GF-D8 (cell line): Measurements from ENCODE around the gene MECR.

Experiments
- DNase-seq: peaks from one replicate; lab custom pipeline; 2025; lab: John Stamatoyannopoulos, UW

The MECR gene

GRCh38 chr1:29255134-29255666, 24.5 kb upstream of the MECR start:
- no peak for DNase-seq

DNA sequence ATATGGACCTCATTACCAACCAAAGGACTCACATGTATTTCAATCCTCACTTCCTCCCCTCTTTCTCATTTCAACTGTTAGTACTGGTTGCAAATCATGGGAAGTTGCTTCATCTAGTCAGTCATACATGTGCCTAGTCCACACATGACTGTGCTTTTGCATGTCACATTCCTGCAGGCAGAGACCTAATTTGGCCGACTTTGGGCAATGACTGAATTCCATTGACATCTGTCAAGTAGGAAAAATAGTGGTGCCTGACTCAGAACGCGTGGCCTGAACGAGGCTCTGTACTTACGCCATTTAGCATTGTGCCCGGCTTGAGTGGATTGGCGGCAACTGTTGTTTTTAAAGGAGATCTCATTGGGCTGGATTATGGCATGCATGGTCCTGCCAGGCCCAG, 23.6 kb upstream of the MECR start:
- no peak for DNase-seq

GRCh38 chr1:29253180-29253579, 22.4 kb upstream of the MECR start:
- no peak for DNase-seq

- DNase-seq: no peak
These were observed 20.7 kb upstream of the MECR start for GRCh38 chr1:29251164-29252124.

DNA sequence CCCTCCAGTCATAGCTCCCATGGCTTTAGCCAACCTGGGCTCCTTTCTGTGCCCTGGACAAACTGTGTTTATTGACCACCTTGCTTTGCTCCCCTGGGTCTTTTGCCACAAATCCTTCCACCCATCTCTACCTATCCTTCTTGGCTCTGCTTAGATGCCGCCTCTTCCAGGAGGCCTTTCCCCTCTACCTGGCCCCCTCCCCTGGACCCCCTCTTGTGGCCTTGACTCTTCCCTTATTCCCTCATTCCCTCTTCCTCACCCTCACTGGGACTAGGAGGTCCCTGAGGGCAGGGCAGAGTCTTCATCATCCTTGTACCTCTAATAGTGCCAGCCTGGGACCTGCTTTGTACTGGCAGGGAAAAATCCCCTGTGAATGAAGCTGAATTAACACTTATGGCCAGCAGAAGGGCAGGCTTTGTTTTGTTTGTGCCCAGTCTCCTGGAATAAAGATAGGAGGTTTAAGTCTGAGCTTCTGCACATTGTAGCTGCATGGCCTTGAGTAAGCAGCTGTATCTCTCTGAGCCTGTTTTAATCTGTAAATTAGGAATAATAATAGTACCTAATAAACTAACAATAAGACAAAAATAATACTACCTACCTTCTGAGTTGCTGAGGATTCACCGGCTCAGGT, 19.3 kb upstream of the MECR start:
- no peak for DNase-seq

GRCh38 chr1:29249170-29249691, 18.5 kb upstream of the MECR start:
- DNase-seq: no peak

- no peak for DNase-seq
These were observed 17.7 kb upstream of the MECR start for GRCh38 chr1:29248409-29248808.

- no peak for DNase-seq
These were observed 17.0 kb upstream of the MECR start for GRCh38 chr1:29247571-29248273.

DNA sequence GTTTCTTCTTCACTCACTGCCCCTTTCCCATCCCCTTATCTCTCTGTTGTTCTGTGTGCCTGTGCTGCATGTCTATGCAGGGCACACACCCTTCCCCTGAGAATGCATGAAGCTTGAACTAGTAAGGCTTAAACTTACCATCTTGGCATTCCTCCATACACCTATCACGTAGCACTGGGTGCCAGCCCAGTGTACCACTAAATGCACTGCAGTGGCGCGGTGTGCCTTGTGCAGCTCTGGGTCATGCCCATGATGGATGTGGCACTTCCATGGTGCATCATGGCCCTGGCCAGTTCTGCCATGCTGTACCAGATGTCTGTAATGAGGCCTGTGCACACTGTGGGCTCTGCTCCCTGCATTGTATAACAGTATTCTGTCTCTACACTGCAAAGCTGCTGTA, 16.3 kb upstream of the MECR start:
- DNase-seq: no peak

DNA sequence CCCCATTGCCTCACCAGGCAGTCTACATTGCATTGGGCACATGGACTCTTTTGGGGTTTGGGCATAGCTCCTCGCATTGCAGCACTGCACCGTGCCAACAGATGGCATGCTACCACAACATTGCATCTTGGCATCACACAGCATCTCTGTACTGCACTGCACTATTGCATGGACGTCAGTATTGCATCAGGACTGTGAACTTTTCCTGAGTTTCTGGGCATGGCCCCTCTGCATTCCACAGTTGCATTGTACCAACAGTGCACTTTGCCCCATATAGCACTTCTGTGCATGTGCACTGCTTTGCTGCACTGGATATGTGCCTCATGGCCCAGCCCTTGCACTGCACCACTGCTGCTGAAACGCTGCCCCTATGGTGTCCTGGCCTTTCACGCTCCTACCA, 15.1 kb upstream of the MECR start:
- no peak for DNase-seq

DNA sequence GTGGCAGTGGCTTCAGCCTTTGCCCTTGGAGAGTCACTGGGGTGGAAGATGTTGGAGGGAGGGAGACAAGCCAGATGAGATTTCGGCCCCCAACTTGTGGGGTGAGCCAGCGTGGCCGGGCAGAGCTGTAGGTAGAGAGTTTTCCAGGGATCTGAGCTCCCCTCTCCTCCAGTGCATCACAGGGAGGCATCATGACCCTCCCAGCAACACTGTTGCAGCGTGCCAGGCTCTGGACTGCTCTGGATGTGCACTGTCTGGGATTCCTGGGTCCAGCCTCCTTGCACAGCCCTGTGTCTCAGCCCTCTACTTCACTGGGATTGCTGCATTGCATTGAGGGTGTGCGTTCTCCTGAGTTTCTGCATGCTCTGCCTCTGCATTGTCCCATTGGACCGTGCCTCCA, 14.5 kb upstream of the MECR start:
- DNase-seq: no peak

DNA sequence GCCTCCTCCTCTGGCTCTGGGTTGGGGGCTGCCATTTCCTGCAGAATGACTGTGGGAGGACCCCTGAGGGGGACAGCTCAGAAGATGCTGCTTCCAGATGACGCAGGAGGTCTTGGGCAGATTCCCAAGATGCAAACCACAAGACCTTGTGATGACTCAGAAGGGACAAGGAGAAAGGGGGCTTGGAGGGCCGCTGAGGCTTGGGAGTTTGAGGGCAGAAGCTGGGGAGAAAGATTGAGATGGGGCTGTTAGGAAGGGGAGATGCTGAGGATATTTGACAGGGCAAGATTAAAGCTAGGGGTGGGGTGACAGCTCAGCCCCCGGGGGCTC, 13.1 kb upstream of the MECR start:
- no peak for DNase-seq

- DNase-seq: no peak
These were observed 12.5 kb upstream of the MECR start for GRCh38 chr1:29243023-29243870.

- DNase-seq: no peak
These were observed 10.3 kb upstream of the MECR start for GRCh38 chr1:29240986-29241385.

- no peak for DNase-seq
These were observed 9.7 kb upstream of the MECR start for GRCh38 chr1:29240400-29240837.

DNA sequence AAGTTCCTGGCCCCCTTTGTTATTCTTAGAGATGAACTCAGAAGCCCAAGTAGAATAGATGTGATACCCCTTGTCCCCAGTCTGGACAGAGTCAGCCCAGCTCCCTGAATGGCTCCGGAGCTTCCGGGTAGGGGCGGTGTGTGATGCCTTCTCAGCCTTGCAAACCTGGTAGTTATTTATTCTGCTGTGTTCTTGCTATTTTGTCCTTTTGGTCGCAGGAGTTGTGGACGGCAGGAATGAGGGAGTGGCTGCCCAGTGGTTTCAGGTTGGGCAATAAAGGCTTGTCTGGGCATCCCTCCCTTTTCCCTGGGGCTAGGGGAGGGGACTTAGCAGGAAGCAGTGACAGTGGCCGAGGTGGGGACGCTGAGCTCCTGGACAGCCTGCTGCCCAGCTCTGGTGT, 8.4 kb upstream of the MECR start:
- DNase-seq: no peak

- no peak for DNase-seq
These were observed 7.9 kb upstream of the MECR start for GRCh38 chr1:29238620-29239002.

DNA sequence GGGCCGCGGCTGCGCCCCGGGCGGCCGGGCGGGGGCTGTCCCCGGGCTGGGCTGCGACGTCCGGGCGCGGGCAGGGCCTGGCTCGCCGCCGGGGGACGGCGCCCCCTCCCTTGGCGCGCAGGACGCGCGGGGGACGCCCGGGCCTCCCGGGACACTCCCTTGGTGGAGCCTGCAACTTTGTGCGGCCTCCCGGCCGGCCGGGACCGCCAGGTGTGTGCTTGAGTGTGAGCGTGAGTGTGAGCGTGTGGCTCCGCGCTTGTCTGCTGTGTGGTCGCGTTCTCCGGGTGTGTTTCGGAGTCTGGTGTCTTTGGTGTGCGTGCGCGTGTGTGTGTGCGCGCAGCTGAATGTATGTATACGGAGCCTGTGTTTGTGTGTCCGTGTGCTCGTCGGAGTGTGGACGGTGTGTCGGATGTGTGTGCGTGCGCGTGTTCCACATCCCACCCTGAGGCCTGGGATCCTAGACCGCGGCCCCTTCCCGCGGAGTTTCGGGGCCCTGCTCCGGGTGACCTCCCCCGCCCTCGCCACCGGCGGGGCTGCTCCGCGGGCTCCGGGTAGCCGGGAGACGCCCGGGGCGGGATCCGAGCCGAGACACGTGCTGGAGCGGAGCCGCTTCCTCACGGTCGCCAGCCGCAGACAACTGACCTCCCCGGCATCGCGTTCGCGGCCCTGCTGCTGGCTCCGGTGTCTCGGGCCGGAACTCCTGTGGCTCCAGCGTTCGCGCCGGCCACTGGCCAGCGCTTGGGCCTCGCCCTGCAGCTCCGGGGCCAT, 7.3 kb upstream of the MECR start:
- DNase-seq: no peak

- no peak for DNase-seq
These were observed 6.5 kb upstream of the MECR start for GRCh38 chr1:29237129-29237821.

DNA sequence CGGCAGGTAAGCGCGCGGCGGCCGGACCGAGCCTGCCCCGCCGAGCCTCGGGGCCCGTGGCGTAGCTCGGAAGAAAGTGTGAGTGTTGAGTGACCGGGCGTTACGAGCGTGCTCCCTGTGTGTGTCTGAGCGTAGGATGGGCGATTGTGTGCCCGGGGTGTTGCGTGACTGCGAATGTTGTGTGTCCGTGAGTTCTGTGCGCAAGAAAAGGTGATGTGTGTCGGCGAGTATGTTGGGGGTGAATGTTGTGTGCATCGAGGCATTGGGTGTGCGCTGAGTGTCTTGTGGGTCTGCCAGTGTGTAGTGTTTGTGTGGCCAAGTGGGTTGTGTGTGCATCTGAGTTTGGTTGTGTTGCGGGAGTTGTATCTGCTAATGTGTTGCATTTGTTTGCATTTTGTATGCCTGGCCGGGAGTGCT, 6.0 kb upstream of the MECR start:
- no peak for DNase-seq
